Immature natural killer cell (primary cell): Measurements from ENCODE around the gene C1RL. TPM values are rescaled to one million over a fixed set of nuclear protein-coding genes. Genes with fewer than 3 reads are reported as not detected.

Source experiments
- DNase-seq, 3 donors: peaks; one replicate each; pipeline ENCODE4 v3.0.0; 2022; ENCODE audit warnings: mixed read lengths in 1 of 3
- H3K27ac Mint-ChIP-seq, 6 donors: one replicate each; pipeline ENCODE4 v1.8.0; 2020; ENCODE audit warnings: mixed read lengths in 6 of 6, mild to moderate bottlenecking in 5 of 6, inconsistent platforms in 4 of 6, moderate library complexity in 3 of 6
- H3K27me3 Mint-ChIP-seq, 3 donors: one replicate each; pipeline ENCODE4 v1.8.0; 2020 to 2021; ENCODE audit warnings: low read depth in 3 of 3, mild to moderate bottlenecking in 3 of 3, mixed read lengths in 3 of 3, moderate library complexity in 3 of 3, inconsistent platforms in 1 of 3
- H3K36me3 Mint-ChIP-seq, 3 donors: one replicate each; pipeline ENCODE4 v1.8.0; 2020; ENCODE audit warnings: mixed read lengths in 3 of 3, inconsistent platforms in 2 of 3, mild to moderate bottlenecking in 2 of 3
- H3K4me1 Mint-ChIP-seq, 2 donors: one replicate each; pipeline ENCODE4 v1.8.0; 2020; ENCODE audit warnings: inconsistent platforms in 2 of 2, mild to moderate bottlenecking in 2 of 2, mixed read lengths in 2 of 2, moderate library complexity in 1 of 2
- H3K4me3 Mint-ChIP-seq, 5 donors: one replicate each; pipeline ENCODE4 v1.8.0; 2020; ENCODE audit warnings: mild to moderate bottlenecking in 5 of 5, mixed read lengths in 5 of 5, inconsistent platforms in 3 of 5, moderate library complexity in 3 of 5
- H3K9me3 Mint-ChIP-seq, 6 donors: one replicate each; pipeline ENCODE4 v1.8.0; 2020; ENCODE audit warnings: mild to moderate bottlenecking in 6 of 6, mixed read lengths in 6 of 6, inconsistent platforms in 4 of 6, moderate library complexity in 3 of 6
- polyA plus RNA-seq, 3 donors: library from polyadenylated mRNA; unstranded; fragments of 300-500 nt; fragmentation: Illumina TruSeq; gene quantifications; one replicate each; pipeline ENCODE4 v1.2.3, GENCODE V29; 2021

The C1RL gene
- polyA plus RNA-seq, 3 donors from 2014 or later = 0.75 to 10.5 (median 8.5) TPM

DNA sequence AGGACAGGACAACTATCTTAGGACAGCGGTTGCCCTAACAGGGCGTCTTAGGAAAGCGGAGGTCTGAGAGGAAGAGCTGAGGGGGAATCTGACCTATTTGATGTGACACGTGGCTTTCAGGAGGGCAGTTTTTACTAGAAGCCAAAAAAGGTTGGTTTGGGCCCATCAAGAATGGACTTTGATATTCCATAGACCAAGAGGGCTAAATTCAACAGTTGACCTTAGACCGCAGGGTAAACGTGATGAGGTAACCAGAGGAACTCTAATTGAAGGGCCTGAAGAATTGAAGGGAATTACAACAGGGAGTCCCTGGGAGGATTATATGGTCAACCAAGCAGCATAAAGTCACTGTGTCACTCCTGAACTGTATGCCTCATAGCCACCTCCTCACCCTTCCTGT, 37.0 kb downstream of the C1RL start:
- no peak for DNase-seq
- Mint-ChIP-seq H3K4me3 (no peak overlapping the region), H3K27ac (no peak overlapping the region), H3K36me3 (no peaks in the 10 kb centered on the region), H3K4me1 (peaks cover 5 to 6% of the 10 kb centered on the region in 2 donors), H3K27me3 (peaks cover 5 to 12% (median 7%) of the 10 kb centered on the region in 3 donors), H3K9me3 (no peaks in the 10 kb centered on the region)

DNA sequence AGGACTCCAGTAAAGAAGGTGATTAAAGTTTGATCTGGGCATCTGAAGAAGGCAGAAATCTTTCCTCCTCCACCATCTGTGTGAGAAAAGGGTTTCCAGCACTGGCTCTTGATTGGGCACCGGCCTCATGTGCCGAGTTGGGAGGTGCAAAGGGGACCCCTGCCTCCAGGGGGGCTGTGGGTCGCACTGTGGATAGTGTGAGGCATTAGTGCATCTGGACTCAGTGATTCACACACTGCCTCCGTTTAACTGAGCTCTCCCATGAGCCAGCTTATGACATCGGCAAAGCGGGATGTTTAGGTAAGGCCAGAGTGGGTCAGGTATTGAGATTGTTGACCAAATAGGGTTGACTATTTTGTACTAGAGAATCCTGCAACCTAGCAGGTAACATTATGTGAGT, 39.6 kb downstream of the C1RL start:
- Mint-ChIP-seq H3K9me3 (no peaks in the 10 kb centered on the region), H3K4me3 (no peak overlapping the region), H3K27ac (no peak overlapping the region), H3K27me3 (peaks cover 4 to 12% (median 8%) of the 10 kb centered on the region in 3 donors), H3K36me3 (no peaks in the 10 kb centered on the region), H3K4me1 (no peaks in the 10 kb centered on the region)
- DNase-seq = no peak

DNA sequence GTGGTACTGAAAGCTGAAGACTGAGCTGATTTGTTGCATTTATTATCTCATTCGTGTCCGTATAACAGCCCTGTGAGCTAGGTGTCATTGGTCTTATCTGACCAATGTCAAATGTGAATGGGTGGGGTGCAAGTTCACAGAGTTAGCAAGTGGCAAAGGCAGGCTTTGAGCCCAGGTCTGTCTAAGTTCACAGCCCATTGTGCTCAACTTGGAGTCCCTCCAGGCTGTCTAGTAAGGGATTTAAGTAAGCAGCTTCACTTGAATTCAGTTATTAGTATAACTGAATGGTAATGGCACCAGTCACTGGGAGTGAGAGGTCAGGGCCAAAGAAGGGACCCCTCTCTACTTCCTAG, 40.0 kb downstream of the C1RL start:
- Mint-ChIP-seq H3K4me3 (no peak overlapping the region), H3K9me3 (no peaks in the 10 kb centered on the region), H3K27me3 (peaks cover 4 to 12% (median 8%) of the 10 kb centered on the region in 3 donors), H3K4me1 (no peaks in the 10 kb centered on the region), H3K36me3 (no peaks in the 10 kb centered on the region), H3K27ac (no peak overlapping the region)
- no peak for DNase-seq

DNA sequence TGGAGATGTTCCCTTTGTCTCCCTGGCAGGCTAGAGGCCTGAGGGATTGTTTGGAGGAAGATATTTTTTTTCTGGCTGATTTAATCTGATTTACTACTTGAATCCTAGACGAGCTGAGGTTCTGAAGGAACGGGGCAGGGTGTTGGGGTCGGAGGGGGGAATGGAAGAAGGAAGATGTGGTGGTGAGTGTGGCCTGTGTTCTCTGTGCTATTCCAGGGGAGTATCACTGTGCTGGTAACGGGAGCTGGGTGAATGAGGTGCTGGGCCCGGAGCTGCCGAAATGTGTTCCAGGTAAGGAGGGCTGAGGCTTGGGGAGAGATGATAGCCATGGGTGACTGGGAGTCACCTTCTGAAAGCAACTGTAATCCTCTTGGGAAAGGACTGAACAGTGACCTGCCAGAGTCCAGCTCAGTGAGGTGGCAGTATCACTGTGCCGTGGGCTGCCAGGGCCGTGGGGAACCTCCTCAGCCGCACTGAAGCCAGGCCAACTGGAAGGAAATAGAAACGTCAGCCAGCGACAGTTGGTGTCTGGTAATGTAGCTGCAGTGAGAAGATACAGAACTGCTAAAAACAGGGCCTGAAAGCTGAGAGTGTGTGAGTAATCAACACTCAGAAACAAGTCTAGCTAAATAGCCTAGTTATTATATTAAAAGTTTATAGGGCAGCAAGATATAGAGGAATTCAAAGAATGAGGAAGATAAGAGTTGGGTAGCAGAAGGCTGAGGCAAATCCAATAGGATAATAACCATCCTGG, 40.6 kb downstream of the C1RL start:
- DNase-seq = no peak
- Mint-ChIP-seq H3K9me3 (no peaks in the 10 kb centered on the region), H3K27ac (no peak overlapping the region), H3K4me1 (no peaks in the 10 kb centered on the region), H3K27me3 (peaks cover 4 to 8% (median 5%) of the 10 kb centered on the region in 3 donors), H3K36me3 (no peaks in the 10 kb centered on the region), H3K4me3 (no peak overlapping the region)

DNA sequence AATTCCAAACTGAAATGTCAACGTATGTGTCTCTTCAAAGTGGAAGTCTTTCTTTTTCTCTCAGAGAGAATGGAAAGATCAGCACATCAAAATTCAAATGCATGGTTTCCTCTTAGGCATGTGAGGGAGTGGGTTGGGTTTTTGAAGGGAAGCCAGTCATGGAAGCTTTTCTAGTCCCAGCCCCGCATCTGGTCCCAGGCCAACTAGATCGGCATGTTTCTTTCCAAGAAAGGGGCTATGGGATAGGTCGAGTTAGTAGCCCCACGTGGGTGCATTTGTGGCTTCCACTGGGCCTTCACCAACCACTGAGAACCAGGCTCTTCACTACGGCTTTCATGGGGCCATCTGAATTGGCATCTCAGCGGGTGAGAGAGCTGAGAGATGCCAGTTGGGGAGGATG, 41.9 kb downstream of the C1RL start:
- H3K4me3 Mint-ChIP-seq = no peak overlapping the region
- no peak for DNase-seq
- H3K36me3 Mint-ChIP-seq = no peaks in the 10 kb centered on the region
- no peaks in the 10 kb centered on the region for H3K9me3 Mint-ChIP-seq
- H3K27me3 Mint-ChIP-seq = peaks cover 4 to 5% (median 4%) of the 10 kb centered on the region in 3 donors
- no peak overlapping the region for H3K27ac Mint-ChIP-seq
- H3K4me1 Mint-ChIP-seq = no peaks in the 10 kb centered on the region

DNA sequence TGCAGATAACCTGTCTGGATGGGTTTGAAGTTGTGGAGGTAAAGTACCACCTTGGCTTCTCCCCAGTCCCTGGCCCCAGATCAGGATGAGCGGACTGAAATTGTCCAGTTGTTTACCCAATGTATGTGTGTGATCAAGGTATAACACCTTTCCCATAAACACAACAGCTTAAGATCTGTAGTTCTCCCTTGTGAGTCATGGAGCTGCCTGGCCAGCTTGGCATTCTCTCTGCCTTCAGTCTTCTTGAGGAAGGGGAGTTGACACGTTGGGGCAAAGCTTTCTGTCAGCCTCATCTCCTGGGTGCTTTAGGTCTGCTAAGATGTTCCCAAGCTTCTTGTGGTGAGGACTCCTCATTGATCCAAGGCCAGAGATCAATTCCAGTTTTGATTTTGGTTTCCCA, 42.4 kb downstream of the C1RL start:
- DNase-seq = no peak
- Mint-ChIP-seq H3K4me1 (no peaks in the 10 kb centered on the region), H3K4me3 (no peak overlapping the region), H3K9me3 (no peaks in the 10 kb centered on the region), H3K27ac (no peak overlapping the region), H3K27me3 (peaks cover under 1 to 5% (median 4%) of the 10 kb centered on the region in 3 donors), H3K36me3 (no peaks in the 10 kb centered on the region)

DNA sequence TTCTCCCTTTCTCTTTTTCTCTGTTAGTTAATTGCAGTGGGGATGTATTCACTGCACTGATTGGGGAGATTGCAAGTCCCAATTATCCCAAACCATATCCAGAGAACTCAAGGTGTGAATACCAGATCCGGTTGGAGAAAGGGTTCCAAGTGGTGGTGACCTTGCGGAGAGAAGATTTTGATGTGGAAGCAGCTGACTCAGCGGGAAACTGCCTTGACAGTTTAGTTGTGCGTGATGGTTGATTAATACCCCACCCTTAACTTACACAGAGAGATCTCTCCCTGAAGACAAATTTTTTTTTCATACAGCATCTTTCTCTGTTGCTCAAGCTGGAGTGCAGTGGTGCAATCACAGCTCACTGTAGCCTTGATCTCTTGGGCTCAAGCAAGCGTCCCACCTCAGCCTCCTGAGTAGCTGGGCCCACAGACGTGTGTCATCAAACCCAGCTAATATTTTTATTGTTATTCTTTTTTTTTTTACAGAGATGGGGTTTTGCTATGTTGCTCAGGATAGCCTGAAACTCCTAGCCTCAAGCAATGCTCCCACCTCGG, 43.9 kb downstream of the C1RL start:
- Mint-ChIP-seq H3K4me3 (no peak overlapping the region), H3K27ac (no peak overlapping the region), H3K4me1 (no peaks in the 10 kb centered on the region), H3K27me3 (peaks cover 3 to 7% (median 7%) of the 10 kb centered on the region in 3 donors), H3K9me3 (no peaks in the 10 kb centered on the region), H3K36me3 (no peaks in the 10 kb centered on the region)
- no peak for DNase-seq

DNA sequence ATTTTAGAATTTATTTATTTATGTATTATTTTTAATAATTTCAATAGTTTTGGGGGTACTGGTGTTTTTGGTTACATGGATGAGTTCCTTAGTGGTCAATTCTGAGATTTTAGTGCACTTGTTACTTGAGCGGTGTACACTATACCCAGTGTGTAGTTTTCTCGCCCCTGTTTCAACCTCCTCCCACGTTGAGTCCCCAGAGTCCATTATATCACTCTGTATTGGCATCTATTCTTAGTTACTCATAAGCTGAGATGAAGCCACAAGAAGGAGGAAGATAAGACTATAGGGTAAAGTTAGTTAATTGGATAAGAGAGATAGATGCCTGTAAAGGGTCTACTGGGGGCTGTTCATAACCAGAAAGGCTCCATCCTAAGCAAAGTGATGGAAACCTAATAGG, 44.5 kb downstream of the C1RL start:
- H3K4me3 Mint-ChIP-seq = no peak overlapping the region
- no peak overlapping the region for H3K27ac Mint-ChIP-seq
- no peaks in the 10 kb centered on the region for H3K4me1 Mint-ChIP-seq
- H3K27me3 Mint-ChIP-seq = peaks cover 3 to 7% (median 7%) of the 10 kb centered on the region in 3 donors
- H3K9me3 Mint-ChIP-seq = no peaks in the 10 kb centered on the region
- H3K36me3 Mint-ChIP-seq = no peaks in the 10 kb centered on the region
- DNase-seq = no peak

DNA sequence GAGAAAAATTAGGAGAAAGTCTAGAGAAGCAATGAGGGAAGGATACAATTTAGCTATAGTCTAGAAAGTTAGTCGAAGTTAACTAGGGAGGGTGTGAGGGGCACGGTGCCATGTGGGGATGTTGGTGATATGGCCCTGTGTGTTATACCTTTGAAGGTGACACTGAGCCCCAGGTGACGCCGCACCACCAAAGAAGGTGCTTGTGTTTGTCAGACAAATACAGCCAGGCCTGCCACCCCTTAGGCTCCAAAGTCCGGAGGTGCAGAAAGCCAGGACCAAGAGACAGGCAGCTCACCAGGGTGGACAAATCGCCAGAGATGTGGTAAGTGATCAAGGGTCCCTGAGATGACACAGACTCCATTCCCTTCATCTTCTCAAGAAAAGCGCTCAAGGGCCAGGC, 47.4 kb downstream of the C1RL start:
- Mint-ChIP-seq H3K4me3 (no peak overlapping the region), H3K4me1 (no peaks in the 10 kb centered on the region), H3K36me3 (no peaks in the 10 kb centered on the region), H3K27me3 (peaks cover 3 to 14% (median 9%) of the 10 kb centered on the region in 3 donors), H3K9me3 (no peaks in the 10 kb centered on the region), H3K27ac (no peak overlapping the region)
- DNase-seq = no peak

DNA sequence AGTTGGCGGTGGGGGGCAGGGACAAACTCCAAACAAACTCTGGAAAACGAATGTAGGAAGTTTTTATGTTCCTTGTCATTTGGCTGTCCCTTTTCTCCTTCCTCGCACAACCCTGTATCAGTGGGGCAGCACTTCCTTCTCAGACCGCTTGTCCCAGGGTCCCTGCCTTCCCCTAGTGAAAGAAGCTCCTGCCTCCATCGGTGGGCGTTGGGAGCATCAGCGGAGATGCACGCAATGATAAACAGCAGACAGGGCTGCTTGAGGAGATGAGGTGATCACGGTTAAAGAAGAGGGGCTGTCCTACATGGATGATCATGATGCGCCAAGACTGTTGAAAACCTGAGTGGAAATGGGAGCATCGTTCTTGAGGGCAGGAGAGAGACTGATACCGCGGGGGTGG, 47.9 kb downstream of the C1RL start:
- no peak for DNase-seq

DNA sequence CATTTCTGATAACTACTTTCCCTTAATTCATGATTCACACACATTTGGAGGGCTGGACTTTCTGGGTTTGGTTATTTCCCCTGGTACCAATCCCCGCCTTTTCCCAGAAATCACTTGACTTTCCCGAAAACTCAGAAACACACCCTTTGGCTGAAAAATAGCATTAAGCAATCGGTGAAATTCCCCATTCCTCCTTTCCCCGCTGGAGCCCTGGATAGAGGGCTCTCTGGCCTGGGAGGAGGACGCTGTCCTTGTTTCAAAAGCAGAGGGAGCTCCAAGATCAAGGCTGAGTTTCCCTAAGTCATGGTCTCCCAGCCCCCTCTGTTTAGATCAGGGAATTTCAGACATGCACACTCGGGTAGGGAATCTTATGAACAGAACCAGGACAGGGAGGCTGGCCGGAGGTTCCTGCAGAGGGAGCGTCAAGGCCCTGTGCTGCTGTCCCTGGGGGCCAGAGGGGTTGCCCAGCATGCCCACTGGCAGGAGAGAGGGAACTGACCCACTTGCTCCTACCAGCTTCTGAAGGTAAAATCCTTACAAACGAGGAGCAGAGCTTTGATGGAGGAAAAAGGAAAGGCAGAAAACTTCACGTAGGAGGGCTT, 48.6 kb downstream of the C1RL start, which contains the start of gene C1S:
TSS of gene C1S (plus strand) at position 366 of the 602 bp plus-strand sequence. CDS start 1,195 bp downstream, outside the sequence.
- H3K36me3 Mint-ChIP-seq = no peaks in the 10 kb centered on the region
- H3K4me3 Mint-ChIP-seq = no peak within 1 kb of the TSS
- no peak for DNase-seq
- no peaks in the 10 kb centered on the region for H3K4me1 Mint-ChIP-seq
- no peaks in the 10 kb centered on the region for H3K9me3 Mint-ChIP-seq
- H3K27ac Mint-ChIP-seq = no peak within 1 kb of the TSS
- peaks cover 3 to 14% (median 6%) of the 10 kb centered on the region in 3 donors for H3K27me3 Mint-ChIP-seq

More for the DNA sequence above, 47.9 kb downstream of the C1RL start:
- Mint-ChIP-seq H3K27ac (no peak overlapping the region), H3K4me3 (no peak overlapping the region), H3K36me3 (no peaks in the 10 kb centered on the region), H3K27me3 (peaks cover 3 to 14% (median 6%) of the 10 kb centered on the region in 3 donors), H3K9me3 (no peaks in the 10 kb centered on the region), H3K4me1 (no peaks in the 10 kb centered on the region)

DNA sequence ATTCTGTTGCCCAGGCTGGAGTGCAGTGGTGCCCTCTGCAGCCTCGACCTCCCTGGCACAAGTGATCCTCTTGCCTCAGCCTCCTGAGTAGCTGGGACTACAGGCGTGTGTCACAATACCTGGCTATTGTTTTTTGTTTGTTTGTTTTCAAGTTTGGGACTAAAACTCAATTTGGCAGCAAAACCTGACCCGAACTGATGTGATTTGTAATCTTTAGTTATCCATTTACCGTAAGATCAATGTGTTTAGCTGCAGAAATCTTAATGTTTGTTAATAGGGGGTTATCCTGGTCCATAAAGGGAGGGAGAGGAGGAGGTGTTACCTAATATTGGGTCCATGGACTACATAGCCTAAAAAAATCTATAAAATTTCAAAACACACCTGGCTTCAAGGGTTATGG, 49.2 kb downstream of the C1RL start:
- DNase-seq = no peak
- no peaks in the 10 kb centered on the region for H3K9me3 Mint-ChIP-seq
- no peaks in the 10 kb centered on the region for H3K4me1 Mint-ChIP-seq
- no peak overlapping the region for H3K27ac Mint-ChIP-seq
- H3K27me3 Mint-ChIP-seq = peaks cover 3 to 15% (median 6%) of the 10 kb centered on the region in 3 donors
- H3K4me3 Mint-ChIP-seq = no peak overlapping the region
- no peaks in the 10 kb centered on the region for H3K36me3 Mint-ChIP-seq

DNA sequence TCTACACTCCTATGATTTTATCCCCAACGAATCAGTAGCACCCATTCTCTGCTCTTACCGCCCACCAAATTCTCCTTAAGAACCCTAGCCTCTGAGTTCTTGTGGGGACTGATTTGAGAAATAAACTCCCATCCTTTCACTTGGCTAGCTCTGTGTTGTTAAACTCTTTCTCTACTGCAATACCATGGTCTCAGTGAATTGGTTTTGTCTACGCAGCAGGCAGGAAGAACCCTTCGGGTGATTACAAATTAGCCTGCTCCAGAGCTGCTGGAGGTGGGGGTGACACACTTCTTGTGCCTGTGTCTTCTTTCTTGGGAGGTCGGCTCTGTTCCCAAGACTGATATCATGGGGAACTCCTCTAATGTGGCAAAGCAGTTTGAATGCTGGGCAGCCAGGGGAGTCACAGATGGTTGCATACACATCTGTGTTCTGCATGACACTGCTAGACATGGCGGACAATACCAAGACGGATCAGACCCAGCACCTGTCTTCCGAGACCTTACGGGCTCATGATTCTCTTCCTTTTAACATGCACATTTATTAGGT, 50.1 kb downstream of the C1RL start:
- no peaks in the 10 kb centered on the region for H3K9me3 Mint-ChIP-seq
- no peak overlapping the region for H3K27ac Mint-ChIP-seq
- H3K4me1 Mint-ChIP-seq = no peaks in the 10 kb centered on the region
- H3K27me3 Mint-ChIP-seq = peaks cover 3 to 19% (median 8%) of the 10 kb centered on the region in 3 donors
- no peak overlapping the region for H3K4me3 Mint-ChIP-seq
- H3K36me3 Mint-ChIP-seq = no peaks in the 10 kb centered on the region
- no peak for DNase-seq

DNA sequence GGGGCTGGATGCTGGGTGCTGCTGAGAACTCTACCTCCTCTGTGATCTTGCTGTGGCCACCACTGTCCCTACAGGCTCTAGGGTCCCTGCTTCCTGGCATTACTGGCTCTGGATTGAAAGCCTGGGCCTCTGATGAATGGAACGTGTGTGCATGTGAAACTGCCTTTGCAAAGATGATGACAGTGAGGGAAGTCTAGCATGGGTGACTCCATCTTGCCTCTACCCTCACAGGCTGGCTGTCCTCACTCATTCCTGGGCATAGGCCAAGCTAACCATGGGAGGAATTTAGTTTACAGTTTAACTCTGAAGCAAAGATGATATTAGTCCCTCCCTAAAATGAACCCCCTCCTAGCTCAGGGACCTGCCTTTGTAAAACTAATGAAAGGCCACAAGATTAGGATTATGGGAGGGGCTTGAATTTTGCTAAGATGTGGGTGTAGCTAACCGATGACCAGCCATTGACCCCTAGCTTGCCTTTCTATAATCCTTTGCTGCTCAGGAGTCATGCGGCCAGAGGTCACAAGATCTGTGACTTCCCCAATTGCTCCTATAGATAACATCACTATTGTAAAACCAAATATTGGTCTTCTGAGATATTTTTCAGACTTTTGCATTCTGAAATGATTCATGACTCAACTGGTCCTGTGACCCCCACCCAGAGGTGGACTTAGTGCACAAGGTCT, 50.7 kb downstream of the C1RL start:
- no peaks in the 10 kb centered on the region for H3K9me3 Mint-ChIP-seq
- no peaks in the 10 kb centered on the region for H3K36me3 Mint-ChIP-seq
- no peak for DNase-seq
- no peaks in the 10 kb centered on the region for H3K4me1 Mint-ChIP-seq
- no peak overlapping the region for H3K27ac Mint-ChIP-seq
- H3K27me3 Mint-ChIP-seq = peaks cover 3 to 19% (median 8%) of the 10 kb centered on the region in 3 donors
- H3K4me3 Mint-ChIP-seq = no peak overlapping the region
